Astrocyte of the cerebellum (primary cell): ENCODE data around the gene SSH2.

Source experiments
- DNase-seq: peaks from one replicate; pipeline ENCODE4 v3.0.0-alpha.2; 2011; ENCODE audit warnings: low read depth
- H3K4me3 ChIP-seq: 2 replicates; pipeline ENCODE4 v1.5.1; 2011; ENCODE audit warnings: mild to moderate bottlenecking, low read depth, low read length, moderate library complexity
- CTCF ChIP-seq: IDR thresholded peaks from 2 replicates; pipeline ENCODE4 v1.5.1; 2012; ENCODE audit warnings: low read length, low read depth, moderate library complexity, mild to moderate bottlenecking; ENCODE audit errors: missing control alignments
- in situ Hi-C: cut with HindIII; loops from 2 replicates; pipeline ENCODE4 v1.10.0; 2017; ENCODE audit warnings: low sequenced_read_pairs

The SSH2 gene

GRCh38 chr17:29929006-29929532 lies 959 bp downstream of the SSH2 start:
- no peak for DNase-seq
- TF ChIP-seq CTCF, result no peak
- peak overlapping the region; percentile 86 for H3K4me3 ChIP-seq
- in situ Hi-C loops, result no loop called here

- DNase-seq, result no peak
- in situ Hi-C loops, result no loop called here
- no peak for TF ChIP-seq CTCF
- no peak overlapping the region for H3K4me3 ChIP-seq
These were observed 2.5 kb downstream of the SSH2 start for GRCh38 chr17:29927546-29927945.

- in situ Hi-C loops, result no loop called here
- H3K4me3 ChIP-seq, result no peak overlapping the region
- no peak for TF ChIP-seq CTCF
- DNase-seq, result no peak
These were observed 5.2 kb downstream of the SSH2 start for GRCh38 chr17:29924786-29925185.

- no peak overlapping the region for H3K4me3 ChIP-seq
- no peak for TF ChIP-seq CTCF
- in situ Hi-C loops, result no loop called here
- no peak for DNase-seq
These were observed 10.8 kb downstream of the SSH2 start for GRCh38 chr17:29918922-29919856.

GRCh38 chr17:29918016-29918415 lies 12.0 kb downstream of the SSH2 start:
- H3K4me3 ChIP-seq, result no peak overlapping the region
- DNase-seq, result no peak
- in situ Hi-C loops, result no loop called here
- TF ChIP-seq CTCF, result no peak

GRCh38 chr17:29914819-29915537 lies 15.1 kb downstream of the SSH2 start:
- no peak for TF ChIP-seq CTCF
- in situ Hi-C loops, result no loop called here
- H3K4me3 ChIP-seq, result no peak overlapping the region
- DNase-seq, result no peak
